NT2/D1 (cell line): Measurements from ENCODE around the gene POLR2A.

ENCODE experiments used
- SUZ12 ChIP-seq: IDR thresholded peaks from 2 replicates; pipeline ENCODE4 v1.6.1; 2011; ENCODE audit not compliant: insufficient read length, insufficient read depth; ENCODE audit errors: extremely low read depth
- YY1 ChIP-seq: IDR thresholded peaks from 2 replicates; pipeline ENCODE4 v1.6.1; 2011; ENCODE audit not compliant: insufficient read length, insufficient read depth

GRCh38 chr17:7515911-7516610, 31.9 kb downstream of the POLR2A start:
- no peak for TF ChIP-seq YY1
- TF ChIP-seq SUZ12, result no peak
